ENCODE results near the gene CRTAC1. TPM values are rescaled to one million over a fixed set of nuclear protein-coding genes. Genes with fewer than 3 reads are reported as not detected.

The CRTAC1 gene
- total and polyA plus RNA-seq, 11 donors = 0.38 to 8.6 (median 1.7) TPM

DNA sequence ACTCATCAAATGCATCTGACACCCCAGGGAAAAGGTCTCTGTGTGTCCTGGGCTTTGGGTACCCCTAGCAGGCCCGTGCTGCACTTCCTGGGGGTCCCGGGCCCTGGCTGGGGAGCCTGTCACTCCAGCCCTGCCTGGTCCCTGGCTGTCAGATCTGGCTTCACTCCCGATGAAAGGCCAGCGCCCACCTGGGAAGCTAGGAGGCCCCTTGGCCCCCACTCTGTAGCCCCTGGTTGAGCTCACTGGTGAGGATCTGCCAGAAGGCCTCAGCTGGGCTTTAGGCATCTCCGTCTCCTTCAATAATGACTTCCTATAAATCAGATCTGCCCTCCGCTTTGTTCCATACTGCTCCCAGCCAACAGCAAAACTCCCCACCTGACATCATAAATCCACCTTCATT is 116.8 kb downstream of the CRTAC1 start:
- Histone ChIP-seq H3K4me3 (no peak overlapping the region), H3K4me1 (peaks cover 0 to 21% (median 6%) of the 10 kb centered on the region in 12 donors), H3K27ac (no peak overlapping the region), H3K27me3 (peaks cover 0 to 4% (median 0%) of the 10 kb centered on the region in 9 donors), H3K36me3 (no peaks in the 10 kb centered on the region), H3K9me3 (no peaks in the 10 kb centered on the region)
- ATAC-seq = no peak
- intact Hi-C loops (cut with DNase I) = loop anchor here in 8 of 10 donors (1.0 to 5.0 kb wide), 6 partner anchors 114 to 399 kb away; no protein-coding TSS in a partner anchor
- WGBS, 4 donors = 79 to 92% (median 85%) methylated on average over 4 to 6 of the region's 6 CpGs
- DNase-seq = peak in 1 of 5 donors; percentile 1
- TF ChIP-seq POLR2A (IDR thresholded peaks at IDR 0.05) = no peak

DNA sequence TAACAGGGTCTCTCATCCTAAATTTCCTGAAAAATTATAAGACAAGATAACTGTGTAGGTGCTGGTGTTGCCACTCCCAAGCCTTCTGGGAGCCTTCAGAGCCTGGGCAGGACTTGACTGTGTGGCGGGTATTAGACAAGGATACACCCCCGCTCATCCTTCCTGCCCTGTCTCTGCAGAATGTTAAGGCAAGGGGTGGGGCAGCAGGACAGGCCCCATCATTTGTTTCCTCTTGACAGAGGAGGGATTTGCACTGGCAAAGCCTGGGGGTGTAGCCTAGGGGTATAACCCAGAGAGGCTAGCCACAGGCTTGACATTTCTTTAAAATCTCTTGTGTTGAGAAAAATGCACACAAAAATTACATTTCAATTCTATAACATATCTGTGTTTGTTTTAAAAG is 117.2 kb downstream of the CRTAC1 start:
- TF ChIP-seq, protein P1, sequence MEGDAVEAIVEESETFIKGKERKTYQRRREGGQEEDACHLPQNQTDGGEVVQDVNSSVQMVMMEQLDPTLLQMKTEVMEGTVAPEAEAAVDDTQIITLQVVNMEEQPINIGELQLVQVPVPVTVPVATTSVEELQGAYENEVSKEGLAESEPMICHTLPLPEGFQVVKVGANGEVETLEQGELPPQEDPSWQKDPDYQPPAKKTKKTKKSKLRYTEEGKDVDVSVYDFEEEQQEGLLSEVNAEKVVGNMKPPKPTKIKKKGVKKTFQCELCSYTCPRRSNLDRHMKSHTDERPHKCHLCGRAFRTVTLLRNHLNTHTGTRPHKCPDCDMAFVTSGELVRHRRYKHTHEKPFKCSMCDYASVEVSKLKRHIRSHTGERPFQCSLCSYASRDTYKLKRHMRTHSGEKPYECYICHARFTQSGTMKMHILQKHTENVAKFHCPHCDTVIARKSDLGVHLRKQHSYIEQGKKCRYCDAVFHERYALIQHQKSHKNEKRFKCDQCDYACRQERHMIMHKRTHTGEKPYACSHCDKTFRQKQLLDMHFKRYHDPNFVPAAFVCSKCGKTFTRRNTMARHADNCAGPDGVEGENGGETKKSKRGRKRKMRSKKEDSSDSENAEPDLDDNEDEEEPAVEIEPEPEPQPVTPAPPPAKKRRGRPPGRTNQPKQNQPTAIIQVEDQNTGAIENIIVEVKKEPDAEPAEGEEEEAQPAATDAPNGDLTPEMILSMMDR (IDR thresholded peaks at IDR 0.05) = no peak
- no peak for TF ChIP-seq POLR2A (IDR thresholded peaks at IDR 0.05)
- 74 to 90% (median 80%) methylated on average over 2 of the region's 2 CpGs for WGBS, 4 donors
- no peak for DNase-seq
- intact Hi-C loops (cut with DNase I) = loop anchor here in 5 of 10 donors (5.0 kb wide), 3 partner anchors 114 to 399 kb away; no protein-coding TSS in a partner anchor
- H3K4me1 ChIP-seq = peaks cover 0 to 21% (median 6%) of the 10 kb centered on the region in 12 donors
- H3K9me3 ChIP-seq = no peaks in the 10 kb centered on the region
- no peak overlapping the region for H3K27ac ChIP-seq
- no peak overlapping the region for H3K4me3 ChIP-seq
- ATAC-seq = no peak
- no peaks in the 10 kb centered on the region for H3K36me3 ChIP-seq
- H3K27me3 ChIP-seq = peaks cover 0 to 4% (median 0%) of the 10 kb centered on the region in 9 donors

DNA sequence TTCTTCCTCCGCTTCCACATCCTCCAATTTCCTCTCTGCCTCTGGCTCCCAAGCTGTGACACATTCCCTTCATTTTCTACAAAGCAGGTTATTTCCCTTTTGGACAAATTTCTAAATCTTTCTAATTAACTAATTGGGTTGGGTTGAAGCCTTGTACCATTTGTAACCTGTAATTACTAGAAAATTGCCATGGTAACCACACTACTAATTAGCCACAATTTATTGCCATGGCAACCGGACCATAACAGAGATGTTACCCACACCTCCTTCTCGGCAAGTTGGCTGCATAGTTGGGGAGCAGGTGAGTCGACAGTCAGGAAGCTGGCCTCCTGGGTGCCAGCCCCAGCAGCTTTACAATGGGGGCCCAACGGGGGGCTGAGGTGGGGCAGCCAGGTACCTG is 119.2 kb downstream of the CRTAC1 start:
- Histone ChIP-seq H3K4me1 (peaks cover 0 to 8% (median 3%) of the 10 kb centered on the region in 12 donors), H3K36me3 (no peaks in the 10 kb centered on the region), H3K27ac (no peak overlapping the region), H3K4me3 (no peak overlapping the region), H3K27me3 (peaks cover 0 to 4% (median 0%) of the 10 kb centered on the region in 9 donors), H3K9me3 (no peaks in the 10 kb centered on the region)
- TF ChIP-seq, protein P1 (IDR thresholded peaks at IDR 0.05) = no peak
- no peak for TF ChIP-seq POLR2A (IDR thresholded peaks at IDR 0.05)
- 70 to 78% (median 73%) methylated on average over 4 to 5 of the region's 5 CpGs for WGBS, 4 donors
- ATAC-seq = no peak
- no peak for DNase-seq
- intact Hi-C loops (cut with DNase I) = loop anchor here in 5 of 10 donors (5.0 kb wide), 3 partner anchors 116 to 401 kb away; no protein-coding TSS in a partner anchor

DNA sequence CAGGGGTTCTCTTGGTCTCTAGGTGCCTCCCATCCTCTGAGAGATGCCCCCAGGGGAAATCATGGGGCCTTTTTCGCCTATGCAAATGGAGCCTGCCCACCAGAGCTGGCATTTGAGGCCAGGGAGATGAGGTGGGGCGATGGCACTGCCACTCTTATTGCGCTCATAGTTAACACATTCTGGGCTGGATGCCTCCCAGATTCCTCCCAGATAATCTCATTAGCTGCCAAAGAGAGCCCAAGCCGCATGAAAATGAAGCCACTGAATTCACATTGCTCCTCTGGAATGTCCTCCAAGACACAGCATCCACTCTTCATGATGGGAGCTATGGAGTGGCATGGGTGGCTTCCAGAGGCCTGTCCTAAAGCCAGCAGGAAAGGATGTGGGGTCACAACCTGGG is 119.8 kb downstream of the CRTAC1 start:
- peaks cover 0 to 7% (median 2%) of the 10 kb centered on the region in 12 donors for H3K4me1 ChIP-seq
- peaks cover 0 to 5% (median 0%) of the 10 kb centered on the region in 9 donors for H3K27me3 ChIP-seq
- peak in 1 of 5 donors; percentile 2 for DNase-seq
- ATAC-seq = no peak
- H3K4me3 ChIP-seq = no peak overlapping the region
- no peaks in the 10 kb centered on the region for H3K36me3 ChIP-seq
- intact Hi-C loops (cut with DNase I) = loop anchor here in 5 of 10 donors (5.0 kb wide), 3 partner anchors 117 to 402 kb away; no protein-coding TSS in a partner anchor
- no peaks in the 10 kb centered on the region for H3K9me3 ChIP-seq
- no peak overlapping the region for H3K27ac ChIP-seq
- TF ChIP-seq, protein P1 (IDR thresholded peaks at IDR 0.05) = no peak
- no peak for TF ChIP-seq POLR2A (IDR thresholded peaks at IDR 0.05)
- WGBS, 4 donors = 66 to 77% (median 73%) methylated on average over 4 of the region's 4 CpGs

All from heart left ventricle (tissue), 16 donors.